ENCODE data around the gene COX6A2.

DNA sequence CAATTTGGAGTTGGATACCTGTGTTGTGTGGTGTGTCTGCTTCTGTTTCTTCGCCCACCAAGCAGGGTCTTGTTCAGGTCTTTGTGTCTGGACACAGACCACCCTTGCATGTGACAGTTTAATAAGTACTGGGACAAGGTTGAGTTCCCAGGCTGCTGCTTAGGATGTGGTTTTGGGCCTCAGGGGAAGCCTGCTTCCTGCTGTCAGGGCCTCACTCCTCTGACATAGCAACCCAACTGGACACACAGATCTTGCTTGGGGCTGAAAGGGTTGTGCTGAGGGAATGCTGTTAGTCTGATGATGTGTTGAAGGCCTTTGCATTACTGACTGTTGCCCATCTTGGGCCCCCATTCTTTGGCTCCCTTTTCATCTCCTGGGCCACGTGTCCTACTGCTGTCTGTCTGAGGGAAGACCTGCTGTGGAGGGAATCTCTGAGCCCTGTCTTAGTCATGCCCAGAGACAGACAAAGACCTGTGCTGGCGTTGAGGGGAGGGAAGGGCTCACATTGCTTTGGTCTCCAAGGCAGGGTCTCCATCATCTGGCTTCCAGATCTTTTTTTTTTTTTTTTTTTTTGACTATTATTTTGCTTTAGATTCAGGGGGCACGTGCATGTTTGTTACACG is 39.1 kb upstream of the COX6A2 start:
- TF ChIP-seq TAF1 (IDR thresholded peaks at IDR 0.05; ENCODE audit: low read depth) (no peak), EP300 (conservative IDR thresholded peaks at IDR 0.05; ENCODE audit: poor library complexity, severe bottlenecking) (no peak), POLR2AphosphoS5 (IDR thresholded peaks at IDR 0.05) (no peak)
- TF ChIP-seq, protein P1, sequence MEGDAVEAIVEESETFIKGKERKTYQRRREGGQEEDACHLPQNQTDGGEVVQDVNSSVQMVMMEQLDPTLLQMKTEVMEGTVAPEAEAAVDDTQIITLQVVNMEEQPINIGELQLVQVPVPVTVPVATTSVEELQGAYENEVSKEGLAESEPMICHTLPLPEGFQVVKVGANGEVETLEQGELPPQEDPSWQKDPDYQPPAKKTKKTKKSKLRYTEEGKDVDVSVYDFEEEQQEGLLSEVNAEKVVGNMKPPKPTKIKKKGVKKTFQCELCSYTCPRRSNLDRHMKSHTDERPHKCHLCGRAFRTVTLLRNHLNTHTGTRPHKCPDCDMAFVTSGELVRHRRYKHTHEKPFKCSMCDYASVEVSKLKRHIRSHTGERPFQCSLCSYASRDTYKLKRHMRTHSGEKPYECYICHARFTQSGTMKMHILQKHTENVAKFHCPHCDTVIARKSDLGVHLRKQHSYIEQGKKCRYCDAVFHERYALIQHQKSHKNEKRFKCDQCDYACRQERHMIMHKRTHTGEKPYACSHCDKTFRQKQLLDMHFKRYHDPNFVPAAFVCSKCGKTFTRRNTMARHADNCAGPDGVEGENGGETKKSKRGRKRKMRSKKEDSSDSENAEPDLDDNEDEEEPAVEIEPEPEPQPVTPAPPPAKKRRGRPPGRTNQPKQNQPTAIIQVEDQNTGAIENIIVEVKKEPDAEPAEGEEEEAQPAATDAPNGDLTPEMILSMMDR (IDR thresholded peaks at IDR 0.05; ENCODE audit: poor library complexity, severe bottlenecking) = no peak
- TF ChIP-seq, protein P2, sequence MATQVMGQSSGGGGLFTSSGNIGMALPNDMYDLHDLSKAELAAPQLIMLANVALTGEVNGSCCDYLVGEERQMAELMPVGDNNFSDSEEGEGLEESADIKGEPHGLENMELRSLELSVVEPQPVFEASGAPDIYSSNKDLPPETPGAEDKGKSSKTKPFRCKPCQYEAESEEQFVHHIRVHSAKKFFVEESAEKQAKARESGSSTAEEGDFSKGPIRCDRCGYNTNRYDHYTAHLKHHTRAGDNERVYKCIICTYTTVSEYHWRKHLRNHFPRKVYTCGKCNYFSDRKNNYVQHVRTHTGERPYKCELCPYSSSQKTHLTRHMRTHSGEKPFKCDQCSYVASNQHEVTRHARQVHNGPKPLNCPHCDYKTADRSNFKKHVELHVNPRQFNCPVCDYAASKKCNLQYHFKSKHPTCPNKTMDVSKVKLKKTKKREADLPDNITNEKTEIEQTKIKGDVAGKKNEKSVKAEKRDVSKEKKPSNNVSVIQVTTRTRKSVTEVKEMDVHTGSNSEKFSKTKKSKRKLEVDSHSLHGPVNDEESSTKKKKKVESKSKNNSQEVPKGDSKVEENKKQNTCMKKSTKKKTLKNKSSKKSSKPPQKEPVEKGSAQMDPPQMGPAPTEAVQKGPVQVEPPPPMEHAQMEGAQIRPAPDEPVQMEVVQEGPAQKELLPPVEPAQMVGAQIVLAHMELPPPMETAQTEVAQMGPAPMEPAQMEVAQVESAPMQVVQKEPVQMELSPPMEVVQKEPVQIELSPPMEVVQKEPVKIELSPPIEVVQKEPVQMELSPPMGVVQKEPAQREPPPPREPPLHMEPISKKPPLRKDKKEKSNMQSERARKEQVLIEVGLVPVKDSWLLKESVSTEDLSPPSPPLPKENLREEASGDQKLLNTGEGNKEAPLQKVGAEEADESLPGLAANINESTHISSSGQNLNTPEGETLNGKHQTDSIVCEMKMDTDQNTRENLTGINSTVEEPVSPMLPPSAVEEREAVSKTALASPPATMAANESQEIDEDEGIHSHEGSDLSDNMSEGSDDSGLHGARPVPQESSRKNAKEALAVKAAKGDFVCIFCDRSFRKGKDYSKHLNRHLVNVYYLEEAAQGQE (IDR thresholded peaks at IDR 0.05; ENCODE audit: borderline replicate concordance) = no peak

All from neural cell (in vitro differentiated cells).